Raji (cell line): ENCODE data around the gene GRK7.

Experiments
- POLR2A ChIP-seq: IDR thresholded peaks from 2 replicates; pipeline ENCODE4 v1.6.1; 2011; ENCODE audit warnings: low read depth, low read length, control low read depth; ENCODE audit not compliant: insufficient read depth

Gene GRK7

GRCh38 chr3:141798448-141798845 lies 35.2 kb downstream of the GRK7 start:
- TF ChIP-seq POLR2A = no peak

GRCh38 chr3:141802316-141803077 lies 39.3 kb downstream of the GRK7 start:
- no peak for TF ChIP-seq POLR2A

- no peak for TF ChIP-seq POLR2A
These were observed 41.2 kb downstream of the GRK7 start for GRCh38 chr3:141804447-141804777.

GRCh38 chr3:141804778-141805639 lies 41.8 kb downstream of the GRK7 start:
- no peak for TF ChIP-seq POLR2A

GRCh38 chr3:141807277-141808033 lies 44.2 kb downstream of the GRK7 start:
- TF ChIP-seq POLR2A = no peak

GRCh38 chr3:141808586-141808985 lies 45.4 kb downstream of the GRK7 start:
- no peak for TF ChIP-seq POLR2A

- TF ChIP-seq POLR2A = no peak
These were observed 47.0 kb downstream of the GRK7 start for GRCh38 chr3:141810161-141810560.

GRCh38 chr3:141811348-141811747 lies 48.1 kb downstream of the GRK7 start:
- no peak for TF ChIP-seq POLR2A

GRCh38 chr3:141812084-141812483 lies 48.9 kb downstream of the GRK7 start:
- no peak for TF ChIP-seq POLR2A

GRCh38 chr3:141812586-141812985 lies 49.4 kb downstream of the GRK7 start:
- TF ChIP-seq POLR2A = no peak
